Keratinocyte (primary cell): Measurements from ENCODE around the gene ALDH9A1. TPM values are rescaled to one million over a fixed set of nuclear protein-coding genes. Genes with fewer than 3 reads are reported as not detected.

Source experiments
- DNase-seq: peaks from one replicate; pipeline ENCODE4 v3.0.0-alpha.2; 2011; ENCODE audit warnings: low read depth, missing footprints, low spot score
- FAIRE-seq: peaks from 2 replicates; lab custom pipeline; 2011; peaks lifted over from hg19 to GRCh38; lab: Jason Lieb, UNC
- H2AFZ ChIP-seq: 2 replicates; pipeline ENCODE4 v1.6.0; 2012; ENCODE audit warnings: low read length, control low read depth, inconsistent platforms; ENCODE audit not compliant: control insufficient read depth
- H3K27ac ChIP-seq: 2 replicates; pipeline ENCODE4 v1.5.1; 2011; ENCODE audit warnings: low read length; ENCODE audit not compliant: control insufficient read depth, insufficient read depth
- H3K27me3 ChIP-seq: 3 replicates; pipeline ENCODE4 v1.6.0; 2011; ENCODE audit warnings: low read length; ENCODE audit not compliant: control insufficient read depth, insufficient read depth; ENCODE audit errors: extremely low read depth
- H3K36me3 ChIP-seq, 2 experiments: 2 replicates in 1 of 2; 3 replicates in 1 of 2; pipeline ENCODE4 v1.5.1; 2011; ENCODE audit warnings: low read length in 2 of 2, mild to moderate bottlenecking in 1 of 2; ENCODE audit not compliant: control insufficient read depth in 2 of 2, insufficient read depth in 2 of 2; ENCODE audit errors: extremely low read depth in 1 of 2
- H3K4me1 ChIP-seq: 3 replicates; pipeline ENCODE4 v1.5.1; 2011; ENCODE audit warnings: low read length; ENCODE audit not compliant: control insufficient read depth, insufficient read depth; ENCODE audit errors: extremely low read depth
- H3K4me2 ChIP-seq: 3 replicates; pipeline ENCODE4 v1.6.0; 2011; ENCODE audit warnings: low read depth, low read length; ENCODE audit not compliant: control insufficient read depth, insufficient read depth; ENCODE audit errors: extremely low read depth
- H3K4me3 ChIP-seq, 3 experiments: fragments of 200-600 bp in 1 of 3; sonication (generic) in 1 of 3; 2 replicates in 2 of 3; 3 replicates in 1 of 3; pipeline ENCODE4 v1.5.1; 2011 to 2016; ENCODE audit warnings: low read length in 3 of 3, mild to moderate bottlenecking in 3 of 3, control low read depth in 2 of 3, inconsistent platforms in 1 of 3, low read depth in 1 of 3, mixed read lengths in 1 of 3, mixed run types in 1 of 3, moderate library complexity in 1 of 3; ENCODE audit not compliant: control insufficient read depth in 2 of 3, insufficient read depth in 2 of 3; ENCODE audit errors: extremely low read depth in 1 of 3
- H3K79me2 ChIP-seq: 2 replicates; pipeline ENCODE4 v1.6.0; 2012; ENCODE audit warnings: low read length; ENCODE audit not compliant: control insufficient read depth, insufficient read depth
- H3K9ac ChIP-seq: 3 replicates; pipeline ENCODE4 v1.6.0; 2011; ENCODE audit warnings: low read length; ENCODE audit not compliant: control insufficient read depth, insufficient read depth; ENCODE audit errors: extremely low read depth
- H3K9me1 ChIP-seq: 3 replicates; pipeline ENCODE4 v1.6.0; 2011; ENCODE audit warnings: low read length; ENCODE audit not compliant: control insufficient read depth, insufficient read depth; ENCODE audit errors: extremely low read depth
- H3K9me3 ChIP-seq: 2 replicates; pipeline ENCODE4 v1.5.1; 2012; ENCODE audit warnings: low read depth, low read length; ENCODE audit not compliant: control insufficient read depth
- H4K20me1 ChIP-seq: 3 replicates; pipeline ENCODE4 v1.6.0; 2011; ENCODE audit warnings: low read length; ENCODE audit not compliant: control insufficient read depth, insufficient read depth; ENCODE audit errors: extremely low read depth
- EZH2 ChIP-seq: IDR thresholded peaks from one replicate; pipeline ENCODE4 v1.6.1; 2012; ENCODE audit warnings: inconsistent platforms, mild to moderate bottlenecking, low read length, moderate library complexity
- dilution Hi-C: fragments of 300-500 bp; cut with MboI; formaldehyde crosslinking; loops from one replicate; pipeline ENCODE4 v1.7.0; 2020; ENCODE audit warnings: low sequenced_read_pairs; ENCODE audit not compliant: extremely low pct_ligation_motif_present
- polyA plus RNA-seq, 5 experiments: library from polyadenylated mRNA; depleted of rRNA in 3 of 5; stranded (reverse) in 3 of 5; stranded (forward) in 1 of 5; unstranded in 1 of 5; fragments of >200 nt; gene quantifications; 1 replicate in 1 of 5; 2 replicates in 3 of 5; 3 replicates in 1 of 5; pipeline versions ENCODE4 v1.2.1 to v1.2.3, GENCODE V29; 2011 to 2012; ENCODE audit warnings: missing spikeins in 2 of 5, low read depth in 1 of 5, low replicate concordance in 1 of 5
- TF ChIP-seq, protein P1 (sequence below), 3 experiments: IDR thresholded peaks in 1 of 3; conservative IDR thresholded peaks in 1 of 3; optimal IDR thresholded peaks in 1 of 3; 2 replicates in 2 of 3; 3 replicates in 1 of 3; pipeline versions ENCODE3 to v1.5.1; 2011; ENCODE audit warnings: low read length in 3 of 3, mild to moderate bottlenecking in 3 of 3, moderate library complexity in 2 of 3, control low read depth in 1 of 3, inconsistent platforms in 1 of 3; ENCODE audit not compliant: insufficient read depth in 2 of 3; ENCODE audit errors: extremely low read depth in 1 of 3

The ALDH9A1 gene
- polyA plus RNA-seq, 1 donor (not counting 4 experiments of a cell fraction or from before 2014, with no cell fraction given), result 77.4 TPM

DNA sequence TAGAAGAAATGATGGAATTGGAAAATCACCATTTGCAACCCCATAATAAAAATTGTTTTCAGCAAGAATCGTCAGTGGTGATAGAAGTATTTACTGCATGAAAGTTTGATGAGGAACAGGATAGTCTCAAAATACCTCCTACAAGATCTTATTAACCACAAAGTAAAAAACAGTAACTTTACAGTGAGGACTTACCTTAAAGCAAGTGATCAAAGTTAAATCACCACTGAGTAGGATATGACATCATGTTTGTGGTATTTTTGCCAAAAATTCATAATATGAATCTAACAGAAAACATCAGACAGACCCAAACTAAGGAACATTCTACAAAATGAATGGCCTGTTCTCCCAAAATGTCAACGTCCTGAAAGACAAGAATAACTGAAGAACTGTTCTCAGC lies 19.9 kb downstream of the ALDH9A1 start:
- H2AFZ ChIP-seq, result no peak overlapping the region
- no peak overlapping the region for H3K4me2 ChIP-seq
- DNase-seq, result no peak
- no peaks in the 10 kb centered on the region for H3K9me1 ChIP-seq
- dilution Hi-C loops, result no loop called here
- no peaks in the 10 kb centered on the region for H3K27me3 ChIP-seq
- H3K36me3 ChIP-seq, result peaks cover 17 to 25% of the 10 kb centered on the region in 2 experiments
- H3K4me3 ChIP-seq, result no peak overlapping the region
- no peak for FAIRE-seq
- no peaks in the 10 kb centered on the region for H4K20me1 ChIP-seq
- H3K4me1 ChIP-seq, result no peaks in the 10 kb centered on the region
- no peaks in the 10 kb centered on the region for H3K9me3 ChIP-seq
- H3K9ac ChIP-seq, result no peak overlapping the region
- no peak for TF ChIP-seq EZH2
- TF ChIP-seq, protein P1, sequence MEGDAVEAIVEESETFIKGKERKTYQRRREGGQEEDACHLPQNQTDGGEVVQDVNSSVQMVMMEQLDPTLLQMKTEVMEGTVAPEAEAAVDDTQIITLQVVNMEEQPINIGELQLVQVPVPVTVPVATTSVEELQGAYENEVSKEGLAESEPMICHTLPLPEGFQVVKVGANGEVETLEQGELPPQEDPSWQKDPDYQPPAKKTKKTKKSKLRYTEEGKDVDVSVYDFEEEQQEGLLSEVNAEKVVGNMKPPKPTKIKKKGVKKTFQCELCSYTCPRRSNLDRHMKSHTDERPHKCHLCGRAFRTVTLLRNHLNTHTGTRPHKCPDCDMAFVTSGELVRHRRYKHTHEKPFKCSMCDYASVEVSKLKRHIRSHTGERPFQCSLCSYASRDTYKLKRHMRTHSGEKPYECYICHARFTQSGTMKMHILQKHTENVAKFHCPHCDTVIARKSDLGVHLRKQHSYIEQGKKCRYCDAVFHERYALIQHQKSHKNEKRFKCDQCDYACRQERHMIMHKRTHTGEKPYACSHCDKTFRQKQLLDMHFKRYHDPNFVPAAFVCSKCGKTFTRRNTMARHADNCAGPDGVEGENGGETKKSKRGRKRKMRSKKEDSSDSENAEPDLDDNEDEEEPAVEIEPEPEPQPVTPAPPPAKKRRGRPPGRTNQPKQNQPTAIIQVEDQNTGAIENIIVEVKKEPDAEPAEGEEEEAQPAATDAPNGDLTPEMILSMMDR (optimal IDR thresholded peaks at IDR 0.05 in 1 of 3, IDR thresholded peaks at IDR 0.05 in 1 of 3, conservative IDR thresholded peaks at IDR 0.05 in 1 of 3; ENCODE audit: extremely low read depth in 1 of 3, insufficient read depth in 2 of 3, low read length in 3 of 3), result no peak
- no peaks in the 10 kb centered on the region for H3K79me2 ChIP-seq
- no peak overlapping the region for H3K27ac ChIP-seq

DNA sequence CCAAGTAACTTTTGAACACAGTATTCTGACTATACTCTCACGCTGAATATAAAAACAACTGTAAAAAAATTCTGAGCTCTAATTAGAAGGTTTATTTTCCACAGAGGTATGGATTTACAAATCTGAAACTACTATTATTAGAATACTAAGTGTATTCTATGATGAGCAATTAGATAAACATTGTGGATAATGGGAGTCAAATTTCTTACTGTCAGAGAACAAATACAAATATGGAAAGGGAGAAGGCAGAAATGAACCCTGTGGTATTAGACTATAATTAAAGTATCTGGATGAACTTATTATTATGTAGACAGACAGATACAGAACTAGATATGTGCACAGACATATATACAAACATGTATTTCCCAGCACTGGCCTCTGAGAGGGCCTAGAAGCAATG lies 22.6 kb downstream of the ALDH9A1 start:
- no peaks in the 10 kb centered on the region for H3K27me3 ChIP-seq
- dilution Hi-C loops, result no loop called here
- H3K4me3 ChIP-seq, result no peak overlapping the region
- no peaks in the 10 kb centered on the region for H3K4me1 ChIP-seq
- H3K36me3 ChIP-seq, result peaks cover 11 to 13% of the 10 kb centered on the region in 2 experiments
- no peaks in the 10 kb centered on the region for H3K9me3 ChIP-seq
- no peak overlapping the region for H3K9ac ChIP-seq
- H3K9me1 ChIP-seq, result no peaks in the 10 kb centered on the region
- FAIRE-seq (no peak), DNase-seq (no peak)
- H3K27ac ChIP-seq, result no peak overlapping the region
- TF ChIP-seq, protein P1 (optimal IDR thresholded peaks at IDR 0.05 in 1 of 3, IDR thresholded peaks at IDR 0.05 in 1 of 3, conservative IDR thresholded peaks at IDR 0.05 in 1 of 3; ENCODE audit: extremely low read depth in 1 of 3, insufficient read depth in 2 of 3, low read length in 3 of 3), result no peak
- TF ChIP-seq EZH2, result no peak
- no peaks in the 10 kb centered on the region for H3K79me2 ChIP-seq
- H2AFZ ChIP-seq, result no peak overlapping the region
- no peaks in the 10 kb centered on the region for H4K20me1 ChIP-seq
- H3K4me2 ChIP-seq, result no peak overlapping the region
